AG04450 (cell line): Measurements from ENCODE around the gene P2RX5. TPM values are rescaled to one million over a fixed set of nuclear protein-coding genes. Genes with fewer than 3 reads are reported as not detected.

Experiments used
- CTCF ChIA-PET: fragments of 300-600, 350-600 bp; formaldehyde crosslinking; extraction: SDS; loops from one replicate; lab custom pipeline; 2022; ENCODE audit warnings: antibody characterized with exemption, inconsistent platforms; lab: Charles Lee
- POLR2A ChIA-PET: fragments of 350-600 bp; formaldehyde crosslinking; extraction: SDS; loops from one replicate; lab custom pipeline; 2021; ENCODE audit warnings: antibody characterized with exemption, inconsistent platforms; lab: Yijun Ruan, JAX
- DNase-seq: peaks from one replicate; pipeline ENCODE4 v3.0.0-alpha.2; 2011; ENCODE audit warnings: low read depth, low spot score
- H3K27ac ChIP-seq: one replicate; pipeline ENCODE4 v1.5.1; 2012; ENCODE audit warnings: low read depth, low read length, control low read depth
- H3K27me3 ChIP-seq: one replicate; pipeline ENCODE4 v1.6.0; 2012; ENCODE audit warnings: low read length; ENCODE audit not compliant: control insufficient read depth, insufficient read depth
- H3K4me3 ChIP-seq: 2 replicates; pipeline ENCODE4 v1.5.1; 2011; ENCODE audit warnings: mild to moderate bottlenecking, low read depth, low read length, control low read depth
- H3K9me3 ChIP-seq: 2 replicates; pipeline ENCODE4 v1.5.1; 2012; ENCODE audit warnings: low read length; ENCODE audit not compliant: control insufficient read depth, insufficient read depth
- CTCF ChIP-seq: IDR thresholded peaks from 2 replicates; pipeline ENCODE4 v1.5.1; 2011; ENCODE audit warnings: low read depth, low read length, control low read depth, inconsistent platforms
- polyA plus RNA-seq: library from polyadenylated mRNA; depleted of rRNA; stranded (reverse); fragments of >200 nt; gene quantifications from 2 replicates; pipeline ENCODE4 v1.2.3, GENCODE V29; 2011

The P2RX5 gene
- polyA plus RNA-seq, 1 experiment: 4.5 TPM

- H3K9me3 ChIP-seq: no peaks in the 10 kb centered on the region; the same call in 1 of the 2 replicates
- peaks cover 7% of the 10 kb centered on the region for H3K27me3 ChIP-seq
- POLR2A ChIA-PET: interaction anchor here (1.0 to 1.2 kb wide), 2 partner anchors 9 to 12 kb away, joined by 4 to 5 read pairs; no protein-coding TSS in a partner anchor
- no peak overlapping the region for H3K4me3 ChIP-seq
- H3K27ac ChIP-seq: no peak overlapping the region
- no peak for DNase-seq
- CTCF ChIA-PET: interaction anchor here (0.5 kb wide), 1 partner anchor 734 kb away, joined by 6 read pairs; no protein-coding TSS in a partner anchor
- TF ChIP-seq CTCF: no peak
Measured at GRCh38 chr17:3679531-3680126, 16.3 kb downstream of the P2RX5 start.

GRCh38 chr17:3678821-3679530 is 17.0 kb downstream of the P2RX5 start:
- no peak for TF ChIP-seq CTCF
- peaks cover 7% of the 10 kb centered on the region for H3K27me3 ChIP-seq
- no peak for DNase-seq
- H3K27ac ChIP-seq: no peak overlapping the region
- CTCF ChIA-PET: interaction anchor here (0.5 kb wide), 1 partner anchor 735 kb away, joined by 6 read pairs; no protein-coding TSS in a partner anchor
- H3K9me3 ChIP-seq: no peaks in the 10 kb centered on the region; the same call in 1 of the 2 replicates
- no peak overlapping the region for H3K4me3 ChIP-seq
- POLR2A ChIA-PET: interaction anchor here (1.0 to 1.8 kb wide), 3 partner anchors 8 to 11 kb away, joined by 4 to 10 read pairs (median 5); no protein-coding TSS in a partner anchor

GRCh38 chr17:3678095-3678820 is 17.7 kb downstream of the P2RX5 start:
- no peaks in the 10 kb centered on the region; the same call in 1 of the 2 replicates for H3K9me3 ChIP-seq
- CTCF ChIA-PET: interaction anchor here (0.7 kb wide), 1 partner anchor 8 kb away, joined by 3 read pairs; no protein-coding TSS in a partner anchor
- no peak overlapping the region for H3K27ac ChIP-seq
- DNase-seq: no peak
- peaks cover 7% of the 10 kb centered on the region for H3K27me3 ChIP-seq
- POLR2A ChIA-PET: interaction anchor here (1.8 kb wide), 1 partner anchor 11 kb away, joined by 10 read pairs; no protein-coding TSS in a partner anchor
- TF ChIP-seq CTCF: no peak
- no peak overlapping the region for H3K4me3 ChIP-seq

GRCh38 chr17:3675886-3676285 is 20.1 kb downstream of the P2RX5 start:
- CTCF ChIA-PET: interaction anchor here (0.6 kb wide), 1 partner anchor 162 kb away, joined by 5 read pairs; no protein-coding TSS in a partner anchor
- Histone ChIP-seq H3K9me3 (no peaks in the 10 kb centered on the region; the same call in 1 of the 2 replicates), H3K27ac (no peak overlapping the region), H3K27me3 (peaks cover 5% of the 10 kb centered on the region), H3K4me3 (no peak overlapping the region)
- POLR2A ChIA-PET: no interaction called here
- no peak for DNase-seq
- no peak for TF ChIP-seq CTCF
